Vagina (tissue), 2 donors: Measurements from ENCODE around the gene ZNRF1. TPM values are rescaled to one million over a fixed set of nuclear protein-coding genes. Genes with fewer than 3 reads are reported as not detected.

Source experiments
- DNase-seq, 2 donors: peaks; one replicate each; pipeline ENCODE4 v3.0.0-alpha.2; 2017; ENCODE audit errors: extremely low spot score in 2 of 2
- H3K27ac ChIP-seq: fragments of 200-600 bp; sonication (generic); one replicate; pipeline ENCODE4 v1.5.1; 2019
- H3K27me3 ChIP-seq: fragments of 200-600 bp; sonication (generic); one replicate; pipeline ENCODE4 v1.5.1; 2019
- H3K36me3 ChIP-seq, 2 donors: fragments of 200-600 bp; sonication (generic); one replicate each; pipeline ENCODE4 v1.5.1; 2017 to 2019
- H3K4me1 ChIP-seq: fragments of 200-600 bp; sonication (generic); one replicate; pipeline ENCODE4 v1.5.1; 2019
- H3K4me3 ChIP-seq, 2 donors: fragments of 200-600 bp; sonication (generic); 1 replicate in 1 of 2; 2 replicates in 1 of 2; pipeline ENCODE4 v1.5.1; 2016 to 2019
- H3K9me3 ChIP-seq: fragments of 200-600 bp; sonication (generic); one replicate; pipeline ENCODE4 v1.5.1; 2019
- POLR2A ChIP-seq, 2 donors: fragments of 450-650 bp; IDR thresholded peaks; one replicate each; pipeline ENCODE4 v1.6.1; 2017; ENCODE audit warnings: antibody characterized with exemption in 2 of 2, mild to moderate bottlenecking in 2 of 2, moderate library complexity in 2 of 2
- POLR2AphosphoS5 ChIP-seq, 2 donors: sonication (generic); formaldehyde crosslinking; IDR thresholded peaks; one replicate each; pipeline ENCODE4 v1.9.0; 2017; ENCODE audit warnings: antibody characterized with exemption in 2 of 2, mild to moderate bottlenecking in 2 of 2, low read depth in 1 of 2; ENCODE audit not compliant: insufficient read depth in 1 of 2
- intact Hi-C: fragments of 100-400 bp; cut with DNase I; formaldehyde crosslinking; loops from one replicate; pipeline ENCODE4 v1.15.1; 2023
- total RNA-seq: library from RNA; depleted of rRNA; stranded (reverse); fragments of >200 nt; gene quantifications from one replicate; pipeline ENCODE4 v1.2.3, GENCODE V29; 2016
- TF ChIP-seq, protein P1 (sequence below), 3 experiments: fragments of 450-650 bp in 2 of 3; fragments of 200-600 bp in 1 of 3; sonication (generic) in 1 of 3; IDR thresholded peaks; one replicate each; pipeline ENCODE4 v1.5.1; 2017 to 2019; ENCODE audit warnings: antibody characterized with exemption in 3 of 3, mild to moderate bottlenecking in 2 of 3, moderate library complexity in 2 of 3

The ZNRF1 gene
- total RNA-seq, 1 donor from 2014 or later = 20.1 TPM

DNA sequence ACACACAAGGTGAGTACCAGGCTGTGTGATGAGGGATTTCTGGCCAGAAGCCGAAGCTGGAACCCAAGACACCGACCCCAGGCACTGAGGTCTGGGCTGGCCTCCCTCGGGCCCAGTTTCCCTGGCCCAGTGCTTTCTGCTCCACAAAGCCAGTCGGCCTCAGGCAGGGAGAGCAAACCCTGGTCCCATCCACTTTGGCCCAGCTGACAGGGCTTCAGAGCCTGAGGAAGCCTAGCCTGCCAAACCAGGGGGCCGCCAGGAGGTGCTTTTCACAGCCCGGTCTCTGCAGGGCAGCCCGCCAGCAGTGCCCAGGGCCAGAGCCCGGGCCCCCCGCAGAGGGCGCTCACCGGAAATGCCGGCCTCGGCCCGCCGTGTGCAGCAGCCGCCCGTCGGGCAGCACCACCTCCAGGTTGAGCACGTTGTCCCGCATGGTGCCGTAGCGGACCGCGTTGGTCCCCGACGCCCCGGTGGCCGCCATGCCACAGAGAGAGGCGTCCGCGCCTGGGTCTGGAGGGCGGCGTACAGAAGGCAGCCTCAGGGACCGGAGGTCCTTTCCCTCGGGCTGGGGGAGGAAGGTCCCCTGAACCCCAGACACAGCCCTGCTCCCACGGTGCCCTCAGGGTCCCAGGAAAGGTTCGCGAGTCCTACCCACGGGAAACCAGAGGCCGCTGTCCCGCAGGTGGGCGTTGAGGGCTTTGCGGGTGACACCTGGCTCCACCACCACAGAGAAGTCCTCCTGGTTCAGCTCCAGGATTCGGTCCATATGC, 115.5 kb downstream of the ZNRF1 start:
- intact Hi-C loops = no loop called here

DNA sequence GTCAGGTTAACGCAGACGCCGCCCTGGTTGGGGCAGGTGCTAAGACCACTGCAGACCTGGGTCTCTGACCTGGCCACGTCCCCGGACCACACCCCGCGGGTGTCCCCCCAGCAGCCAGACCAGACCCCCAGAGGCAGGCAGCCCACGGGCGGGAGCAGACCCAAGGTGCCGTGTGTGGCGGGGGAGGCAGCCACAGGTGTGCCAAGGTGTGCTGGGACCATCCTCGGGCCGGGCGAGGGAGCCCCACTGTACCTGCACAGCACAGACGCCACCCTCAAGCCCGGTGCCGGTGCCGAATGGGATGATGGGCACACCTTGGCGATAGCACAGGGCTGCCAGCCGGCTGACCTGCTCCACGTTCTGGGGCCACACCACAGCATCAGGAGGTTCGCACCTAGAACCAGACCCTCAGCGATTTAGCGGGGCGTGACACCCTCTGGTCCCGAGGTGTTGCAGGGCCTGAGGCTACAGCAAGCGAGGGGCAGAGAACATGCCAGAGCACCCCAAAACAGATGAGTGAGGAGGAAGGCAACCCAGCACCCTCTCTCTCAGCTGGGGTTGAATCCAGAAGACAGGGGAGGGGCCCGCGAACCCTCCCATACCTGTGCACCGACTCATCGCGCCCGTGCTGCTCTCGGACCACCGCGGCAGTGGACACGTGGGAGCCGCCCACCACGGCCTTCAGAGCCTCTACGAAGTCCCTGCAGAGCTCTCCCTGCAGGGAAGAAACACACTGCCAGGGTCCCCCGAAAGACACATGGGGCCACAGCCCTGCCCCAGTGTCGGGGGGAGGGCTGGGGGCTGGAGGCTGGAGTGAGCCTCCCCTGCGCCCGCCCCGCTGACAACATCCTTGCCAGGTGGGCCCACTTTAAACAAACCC, 116.4 kb downstream of the ZNRF1 start:
- TF ChIP-seq POLR2A (IDR thresholded peaks at IDR 0.05) (no peak), POLR2AphosphoS5 (IDR thresholded peaks at IDR 0.05; ENCODE audit: insufficient read depth in 1 of 2, low read depth in 1 of 2) (no peak)
- TF ChIP-seq, protein P1, sequence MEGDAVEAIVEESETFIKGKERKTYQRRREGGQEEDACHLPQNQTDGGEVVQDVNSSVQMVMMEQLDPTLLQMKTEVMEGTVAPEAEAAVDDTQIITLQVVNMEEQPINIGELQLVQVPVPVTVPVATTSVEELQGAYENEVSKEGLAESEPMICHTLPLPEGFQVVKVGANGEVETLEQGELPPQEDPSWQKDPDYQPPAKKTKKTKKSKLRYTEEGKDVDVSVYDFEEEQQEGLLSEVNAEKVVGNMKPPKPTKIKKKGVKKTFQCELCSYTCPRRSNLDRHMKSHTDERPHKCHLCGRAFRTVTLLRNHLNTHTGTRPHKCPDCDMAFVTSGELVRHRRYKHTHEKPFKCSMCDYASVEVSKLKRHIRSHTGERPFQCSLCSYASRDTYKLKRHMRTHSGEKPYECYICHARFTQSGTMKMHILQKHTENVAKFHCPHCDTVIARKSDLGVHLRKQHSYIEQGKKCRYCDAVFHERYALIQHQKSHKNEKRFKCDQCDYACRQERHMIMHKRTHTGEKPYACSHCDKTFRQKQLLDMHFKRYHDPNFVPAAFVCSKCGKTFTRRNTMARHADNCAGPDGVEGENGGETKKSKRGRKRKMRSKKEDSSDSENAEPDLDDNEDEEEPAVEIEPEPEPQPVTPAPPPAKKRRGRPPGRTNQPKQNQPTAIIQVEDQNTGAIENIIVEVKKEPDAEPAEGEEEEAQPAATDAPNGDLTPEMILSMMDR (IDR thresholded peaks at IDR 0.05) = no peak
- intact Hi-C loops = no loop called here

More for the DNA sequence above, 115.5 kb downstream of the ZNRF1 start:
- no peak overlapping the region for H3K4me3 ChIP-seq
- no peaks in the 10 kb centered on the region for H3K36me3 ChIP-seq
- no peaks in the 10 kb centered on the region for H3K27me3 ChIP-seq
- H3K9me3 ChIP-seq = no peaks in the 10 kb centered on the region
- H3K27ac ChIP-seq = no peak overlapping the region
- no peak for DNase-seq
- TF ChIP-seq POLR2A (IDR thresholded peaks at IDR 0.05) (no peak), POLR2AphosphoS5 (IDR thresholded peaks at IDR 0.05; ENCODE audit: insufficient read depth in 1 of 2, low read depth in 1 of 2) (no peak)
- TF ChIP-seq, protein P1 (IDR thresholded peaks at IDR 0.05) = no peak
- H3K4me1 ChIP-seq = peaks cover 44% of the 10 kb centered on the region

DNA sequence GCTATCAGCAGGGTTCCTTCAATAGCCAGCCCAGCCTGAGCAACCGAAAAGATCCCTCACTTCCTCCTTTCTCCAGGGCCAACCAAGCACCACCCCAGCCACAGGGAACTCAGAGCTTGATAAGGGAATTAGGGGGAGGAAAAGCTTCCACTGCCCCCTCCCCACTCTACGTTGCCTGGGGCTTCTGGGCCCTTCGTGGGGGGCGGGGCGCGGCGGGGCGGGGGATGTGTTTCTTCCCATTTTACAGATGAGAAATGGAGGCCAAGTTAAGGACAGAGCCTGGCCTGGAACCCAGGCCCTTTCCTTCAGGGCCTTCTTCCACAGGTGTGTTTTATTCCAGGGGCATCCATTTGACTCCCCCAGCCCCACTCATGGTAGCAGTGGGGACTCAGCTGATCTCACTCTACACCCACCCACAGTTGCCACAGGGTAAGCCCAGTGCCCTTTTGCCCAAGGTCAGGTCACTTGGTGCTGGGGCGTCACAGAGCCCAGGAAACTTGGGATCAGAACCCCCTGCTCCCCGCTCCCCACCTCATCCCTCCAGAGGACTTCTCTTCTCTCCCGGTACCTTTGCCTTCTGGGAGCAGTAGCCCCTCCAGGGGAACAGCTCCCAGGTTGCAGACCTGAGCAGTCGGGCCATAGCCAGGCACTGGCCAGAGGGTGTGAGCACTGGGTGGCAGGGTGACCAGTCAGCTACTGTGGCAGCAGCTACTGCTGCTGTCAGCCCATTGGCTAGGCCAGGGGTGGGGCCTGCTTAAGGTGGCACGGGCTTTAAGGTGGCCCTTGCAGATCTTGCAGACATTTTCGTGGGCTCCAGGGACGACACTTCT, 117.5 kb downstream of the ZNRF1 start, which contains the start of gene LDHD:
LDHD (minus strand) TSS at position 700 of the 830 bp plus-strand sequence; CDS start at position 640, 60 bp downstream.
- Histone ChIP-seq H3K9me3 (no peaks in the 10 kb centered on the region), H3K27ac (peak within 1 kb of the TSS; percentile 43), H3K4me3 (peak within 1 kb of the TSS; percentile 48 to 52), H3K36me3 (no peaks in the 10 kb centered on the region), H3K27me3 (no peaks in the 10 kb centered on the region), H3K4me1 (peaks cover 25% of the 10 kb centered on the region)
- TF ChIP-seq, protein P1 (IDR thresholded peaks at IDR 0.05) = no peak
- TF ChIP-seq POLR2AphosphoS5 (IDR thresholded peaks at IDR 0.05; ENCODE audit: insufficient read depth in 1 of 2, low read depth in 1 of 2) = peak in 1 of 2 donors; percentile 71
- TF ChIP-seq POLR2A (IDR thresholded peaks at IDR 0.05) = no peak
- intact Hi-C loops = no loop called here
- no peak for DNase-seq

More for the DNA sequence above, 116.4 kb downstream of the ZNRF1 start:
- no peaks in the 10 kb centered on the region for H3K9me3 ChIP-seq
- no peaks in the 10 kb centered on the region for H3K36me3 ChIP-seq
- peaks cover 36% of the 10 kb centered on the region for H3K4me1 ChIP-seq
- no peak overlapping the region for H3K27ac ChIP-seq
- no peak for DNase-seq
- no peaks in the 10 kb centered on the region for H3K27me3 ChIP-seq
- H3K4me3 ChIP-seq = no peak overlapping the region

DNA sequence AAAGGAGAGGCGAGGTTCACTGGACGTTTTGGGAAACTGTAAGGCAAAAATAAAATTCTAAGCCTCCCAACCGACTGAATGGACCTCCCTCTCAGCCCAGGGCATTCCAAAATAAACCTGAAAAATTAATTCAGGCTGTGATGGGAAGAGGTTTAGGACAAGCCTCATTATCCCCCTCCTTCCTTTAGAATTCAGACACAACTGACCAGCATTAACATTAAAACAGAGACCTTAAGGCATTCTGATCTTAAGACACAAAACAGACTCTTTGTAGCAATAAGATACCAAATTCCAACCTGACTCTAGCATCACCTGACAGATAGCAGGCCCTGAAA, 118.1 kb downstream of the ZNRF1 start:
- peaks cover 19% of the 10 kb centered on the region for H3K4me1 ChIP-seq
- peak overlapping the region; percentile 43 for H3K27ac ChIP-seq
- H3K4me3 ChIP-seq = peak overlapping the region; percentile 48 to 52
- DNase-seq = no peak
- TF ChIP-seq POLR2A (IDR thresholded peaks at IDR 0.05) = no peak
- TF ChIP-seq POLR2AphosphoS5 (IDR thresholded peaks at IDR 0.05; ENCODE audit: insufficient read depth in 1 of 2, low read depth in 1 of 2) = no peak
- TF ChIP-seq, protein P1 (IDR thresholded peaks at IDR 0.05) = no peak
- H3K9me3 ChIP-seq = no peaks in the 10 kb centered on the region
- no peaks in the 10 kb centered on the region for H3K36me3 ChIP-seq
- intact Hi-C loops = no loop called here
- H3K27me3 ChIP-seq = no peaks in the 10 kb centered on the region
